ENCODE data around the gene XKR3. TPM values are rescaled to one million over a fixed set of nuclear protein-coding genes. Genes with fewer than 3 reads are reported as not detected.

The XKR3 gene
- total and polyA plus RNA-seq, 2 experiments from 2014 or later: not detected

DNA sequence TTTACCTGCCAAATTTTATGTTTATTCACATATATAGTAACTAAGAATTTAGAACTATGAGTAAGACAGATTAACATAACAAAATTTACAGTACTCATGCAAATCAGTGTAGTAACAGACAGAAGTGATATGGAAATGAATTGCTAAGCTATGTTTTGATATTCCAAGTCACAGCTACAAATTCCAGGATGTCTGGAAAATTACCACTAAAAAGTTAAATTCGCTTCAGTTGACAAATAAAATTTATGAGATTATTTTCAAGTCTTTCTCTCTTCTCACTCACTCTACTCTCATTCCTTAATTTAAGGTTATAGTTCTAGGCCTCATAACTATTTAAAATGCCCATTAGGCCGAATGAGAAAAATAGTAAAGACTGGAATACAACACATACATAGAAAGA, 18.1 kb downstream of the XKR3 start:
- no peaks in the 10 kb centered on the region for H3K36me3 ChIP-seq (ENCODE audit: insufficient read depth)
- Mint-ChIP-seq H3K27me3 (ENCODE audit: insufficient read depth, low read depth, poor library complexity) (no peaks in the 10 kb centered on the region), H3K9me3 (peaks cover 52% of the 10 kb centered on the region), H3K4me3 (no peak overlapping the region), H3K27ac (no peak overlapping the region), H3K36me3 (ENCODE audit: low read depth) (no peaks in the 10 kb centered on the region; the same call in 2 of the 3 replicates), H3K4me1 (peaks cover 15% of the 10 kb centered on the region; the same call in 2 of the 3 replicates)
- no peaks in the 10 kb centered on the region for H3K79me2 ChIP-seq (replicated peaks; ENCODE audit: insufficient read depth)
- no peaks in the 10 kb centered on the region for H3F3A ChIP-seq (replicated peaks; ENCODE audit: low read depth)
- no peaks in the 10 kb centered on the region for H4K20me1 ChIP-seq (replicated peaks; ENCODE audit: insufficient read depth)
- no peaks in the 10 kb centered on the region for H3K9me2 ChIP-seq (ENCODE audit: insufficient read depth)
- H3K4me2 ChIP-seq: peak overlapping the region; percentile 35
- ATAC-seq (no peak), DNase-seq (ENCODE audit: low spot score) (no peak)
- no peak overlapping the region for H2AFZ ChIP-seq
- no peaks in the 10 kb centered on the region for H3K27me3 ChIP-seq (ENCODE audit: insufficient read depth)
- H3K4me1 ChIP-seq (ENCODE audit: insufficient read depth): peaks cover 32% of the 10 kb centered on the region
- peak overlapping the region; percentile 15; the same call in 1 of the 2 replicates for H3K4me3 ChIP-seq
- H3K27ac ChIP-seq (ENCODE audit: low read depth): peak overlapping the region; percentile 35
- TF ChIP-seq EZH2phosphoT487 (IDR thresholded peaks at IDR 0.05; ENCODE audit: unreplicated experiment): no peak
- no peak for TF ChIP-seq EZH2 (IDR thresholded peaks at IDR 0.05; ENCODE audit: low read depth, unreplicated experiment)
- TF ChIP-seq, protein P1, sequence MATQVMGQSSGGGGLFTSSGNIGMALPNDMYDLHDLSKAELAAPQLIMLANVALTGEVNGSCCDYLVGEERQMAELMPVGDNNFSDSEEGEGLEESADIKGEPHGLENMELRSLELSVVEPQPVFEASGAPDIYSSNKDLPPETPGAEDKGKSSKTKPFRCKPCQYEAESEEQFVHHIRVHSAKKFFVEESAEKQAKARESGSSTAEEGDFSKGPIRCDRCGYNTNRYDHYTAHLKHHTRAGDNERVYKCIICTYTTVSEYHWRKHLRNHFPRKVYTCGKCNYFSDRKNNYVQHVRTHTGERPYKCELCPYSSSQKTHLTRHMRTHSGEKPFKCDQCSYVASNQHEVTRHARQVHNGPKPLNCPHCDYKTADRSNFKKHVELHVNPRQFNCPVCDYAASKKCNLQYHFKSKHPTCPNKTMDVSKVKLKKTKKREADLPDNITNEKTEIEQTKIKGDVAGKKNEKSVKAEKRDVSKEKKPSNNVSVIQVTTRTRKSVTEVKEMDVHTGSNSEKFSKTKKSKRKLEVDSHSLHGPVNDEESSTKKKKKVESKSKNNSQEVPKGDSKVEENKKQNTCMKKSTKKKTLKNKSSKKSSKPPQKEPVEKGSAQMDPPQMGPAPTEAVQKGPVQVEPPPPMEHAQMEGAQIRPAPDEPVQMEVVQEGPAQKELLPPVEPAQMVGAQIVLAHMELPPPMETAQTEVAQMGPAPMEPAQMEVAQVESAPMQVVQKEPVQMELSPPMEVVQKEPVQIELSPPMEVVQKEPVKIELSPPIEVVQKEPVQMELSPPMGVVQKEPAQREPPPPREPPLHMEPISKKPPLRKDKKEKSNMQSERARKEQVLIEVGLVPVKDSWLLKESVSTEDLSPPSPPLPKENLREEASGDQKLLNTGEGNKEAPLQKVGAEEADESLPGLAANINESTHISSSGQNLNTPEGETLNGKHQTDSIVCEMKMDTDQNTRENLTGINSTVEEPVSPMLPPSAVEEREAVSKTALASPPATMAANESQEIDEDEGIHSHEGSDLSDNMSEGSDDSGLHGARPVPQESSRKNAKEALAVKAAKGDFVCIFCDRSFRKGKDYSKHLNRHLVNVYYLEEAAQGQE (IDR thresholded peaks at IDR 0.05; ENCODE audit: unreplicated experiment): no peak
- TF ChIP-seq ZNF114 (CRISPR knock-in tag; IDR thresholded peaks at IDR 0.05): no peak
- TF ChIP-seq, protein P2, sequence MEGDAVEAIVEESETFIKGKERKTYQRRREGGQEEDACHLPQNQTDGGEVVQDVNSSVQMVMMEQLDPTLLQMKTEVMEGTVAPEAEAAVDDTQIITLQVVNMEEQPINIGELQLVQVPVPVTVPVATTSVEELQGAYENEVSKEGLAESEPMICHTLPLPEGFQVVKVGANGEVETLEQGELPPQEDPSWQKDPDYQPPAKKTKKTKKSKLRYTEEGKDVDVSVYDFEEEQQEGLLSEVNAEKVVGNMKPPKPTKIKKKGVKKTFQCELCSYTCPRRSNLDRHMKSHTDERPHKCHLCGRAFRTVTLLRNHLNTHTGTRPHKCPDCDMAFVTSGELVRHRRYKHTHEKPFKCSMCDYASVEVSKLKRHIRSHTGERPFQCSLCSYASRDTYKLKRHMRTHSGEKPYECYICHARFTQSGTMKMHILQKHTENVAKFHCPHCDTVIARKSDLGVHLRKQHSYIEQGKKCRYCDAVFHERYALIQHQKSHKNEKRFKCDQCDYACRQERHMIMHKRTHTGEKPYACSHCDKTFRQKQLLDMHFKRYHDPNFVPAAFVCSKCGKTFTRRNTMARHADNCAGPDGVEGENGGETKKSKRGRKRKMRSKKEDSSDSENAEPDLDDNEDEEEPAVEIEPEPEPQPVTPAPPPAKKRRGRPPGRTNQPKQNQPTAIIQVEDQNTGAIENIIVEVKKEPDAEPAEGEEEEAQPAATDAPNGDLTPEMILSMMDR (conservative IDR thresholded peaks at IDR 0.05; ENCODE audit: low read depth in 2 of 2): no peak

DNA sequence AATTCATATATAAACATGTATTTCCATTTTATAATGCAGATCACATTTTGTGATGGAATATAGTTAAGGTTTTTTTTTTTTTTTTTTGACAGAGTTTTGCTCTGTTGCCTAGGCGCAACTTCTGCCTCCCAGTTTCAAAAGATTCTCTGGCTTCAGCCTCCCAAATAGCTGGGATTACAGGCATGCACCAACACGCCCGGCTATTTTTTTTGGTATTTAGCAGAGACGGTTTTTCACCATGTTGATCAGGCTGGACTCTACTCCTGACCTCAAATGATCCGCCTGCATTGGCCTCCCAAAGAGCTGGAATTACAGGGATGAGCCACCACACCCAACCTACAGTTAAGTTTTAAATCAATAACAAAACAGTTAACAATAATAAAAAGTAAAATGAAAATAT, 18.8 kb downstream of the XKR3 start:
- Histone ChIP-seq H3K79me2 (replicated peaks; ENCODE audit: insufficient read depth) (no peaks in the 10 kb centered on the region), H3K36me3 (ENCODE audit: insufficient read depth) (no peaks in the 10 kb centered on the region), H4K20me1 (replicated peaks; ENCODE audit: insufficient read depth) (no peaks in the 10 kb centered on the region), H3K27me3 (ENCODE audit: insufficient read depth) (no peaks in the 10 kb centered on the region), H2AFZ (no peak overlapping the region), H3K4me3 (peak overlapping the region; percentile 15; the same call in 1 of the 2 replicates), H3F3A (replicated peaks; ENCODE audit: low read depth) (no peaks in the 10 kb centered on the region), H3K27ac (ENCODE audit: low read depth) (peak overlapping the region; percentile 35), H3K4me1 (ENCODE audit: insufficient read depth) (peaks cover 32% of the 10 kb centered on the region), H3K9me2 (ENCODE audit: insufficient read depth) (no peaks in the 10 kb centered on the region), H3K4me2 (peak overlapping the region; percentile 35)
- peak; percentile 41 for DNase-seq (ENCODE audit: low spot score)
- ATAC-seq: no peak; the same call in 2 of the 3 replicates
- TF ChIP-seq EZH2phosphoT487 (IDR thresholded peaks at IDR 0.05; ENCODE audit: unreplicated experiment): no peak
- no peak for TF ChIP-seq NANOG (IDR thresholded peaks at IDR 0.05; ENCODE audit: borderline replicate concordance)
- no peak for TF ChIP-seq STAT1 (IDR thresholded peaks at IDR 0.05; ENCODE audit: unreplicated experiment)
- TF ChIP-seq, protein P2 (conservative IDR thresholded peaks at IDR 0.05; ENCODE audit: low read depth in 2 of 2): no peak
- TF ChIP-seq POLR2AphosphoS5 (IDR thresholded peaks at IDR 0.05; ENCODE audit: low read depth): no peak
- Mint-ChIP-seq H3K4me1 (peaks cover 15% of the 10 kb centered on the region; the same call in 2 of the 3 replicates), H3K9me3 (peaks cover 52% of the 10 kb centered on the region), H3K4me3 (no peak overlapping the region), H3K36me3 (ENCODE audit: low read depth) (no peaks in the 10 kb centered on the region; the same call in 2 of the 3 replicates), H3K27me3 (ENCODE audit: insufficient read depth, low read depth, poor library complexity) (no peaks in the 10 kb centered on the region), H3K27ac (no peak overlapping the region)

Measured in GM23338 (cell line).